HL-60 (cell line): ENCODE results near the gene PTPRD.

Experiments used
- DNase-seq, 2 experiments: peaks; one replicate each; pipeline ENCODE4 v3.0.0-alpha.2; 2010 to 2020; ENCODE audit warnings: low read depth in 1 of 2, low spot score in 1 of 2
- H3K27ac ChIP-seq: fragments of 250-450 bp; sonication (Bioruptor Pico); replicated peaks from 2 replicates; pipeline ENCODE4 v1.5.1; 2020; ENCODE audit warnings: mild to moderate bottlenecking, moderate library complexity
- H3K27me3 ChIP-seq: fragments of 250-450 bp; sonication (Bioruptor Pico); 2 replicates; pipeline ENCODE4 v1.5.1; 2021; ENCODE audit warnings: mild to moderate bottlenecking, moderate library complexity; ENCODE audit not compliant: insufficient read depth, poor library complexity, severe bottlenecking
- H3K4me3 ChIP-seq: replicated peaks from 2 replicates; pipeline ENCODE4 v1.5.1; 2011; ENCODE audit warnings: mild to moderate bottlenecking, control low read depth, low read length; ENCODE audit not compliant: insufficient read depth
- CTCF ChIP-seq: IDR thresholded peaks from one replicate; pipeline ENCODE4 v1.5.1; 2011; ENCODE audit warnings: low read length, control low read depth, inconsistent platforms; ENCODE audit not compliant: insufficient read depth
- GABPA ChIP-seq: IDR thresholded peaks from 2 replicates; pipeline ENCODE4 v1.6.1; 2012; ENCODE audit warnings: low read depth
- POLR2AphosphoS5 ChIP-seq: IDR thresholded peaks from 2 replicates; pipeline ENCODE4 v1.6.1; 2012; ENCODE audit warnings: low read depth
- REST ChIP-seq: IDR thresholded peaks from 2 replicates; pipeline ENCODE4 v1.6.1; 2012; ENCODE audit warnings: low read depth; ENCODE audit not compliant: insufficient replicate concordance
- SPI1 ChIP-seq: IDR thresholded peaks from 2 replicates; pipeline ENCODE4 v1.6.1; 2012; ENCODE audit warnings: low read depth, mild to moderate bottlenecking, borderline replicate concordance

PTPRD gene

GRCh38 chr9:10255758-10256157 lies 357.0 kb downstream of the PTPRD start:
- TF ChIP-seq REST (no peak), CTCF (no peak), GABPA (no peak), SPI1 (no peak), POLR2AphosphoS5 (no peak)
- Histone ChIP-seq H3K27me3 (no peaks in the 10 kb centered on the region), H3K27ac (no peak overlapping the region), H3K4me3 (no peak overlapping the region)
- DNase-seq: no peak

GRCh38 chr9:10254338-10254737 lies 358.5 kb downstream of the PTPRD start:
- Histone ChIP-seq H3K27ac (no peak overlapping the region), H3K27me3 (no peaks in the 10 kb centered on the region), H3K4me3 (no peak overlapping the region)
- no peak for TF ChIP-seq REST
- TF ChIP-seq CTCF: no peak
- no peak for TF ChIP-seq POLR2AphosphoS5
- TF ChIP-seq GABPA: no peak
- TF ChIP-seq SPI1: no peak
- DNase-seq: no peak

- no peak for TF ChIP-seq GABPA
- TF ChIP-seq SPI1: no peak
- no peak for TF ChIP-seq REST
- no peak for TF ChIP-seq POLR2AphosphoS5
- TF ChIP-seq CTCF: no peak
Measured at GRCh38 chr9:10253341-10253740, 359.5 kb downstream of the PTPRD start.

More at GRCh38 chr9:10253341-10253740, 359.5 kb downstream of the PTPRD start:
- Histone ChIP-seq H3K27me3 (no peaks in the 10 kb centered on the region), H3K27ac (no peak overlapping the region), H3K4me3 (no peak overlapping the region)
- DNase-seq: no peak
